Astrocyte of the spinal cord (primary cell): ENCODE data around the gene ATAD3B.

ENCODE experiments used
- DNase-seq: peaks from one replicate; pipeline ENCODE4 v3.0.0; 2011; ENCODE audit warnings: low read depth, low spot score
- H3K4me3 ChIP-seq: 2 replicates; pipeline ENCODE4 v1.5.1; 2011; ENCODE audit warnings: low read depth, mild to moderate bottlenecking, low read length, moderate library complexity
- in situ Hi-C: cut with HindIII; loops from 2 replicates; pipeline ENCODE4 v1.10.0; 2017; ENCODE audit warnings: low sequenced_read_pairs
- TF ChIP-seq, protein P1 (sequence below): IDR thresholded peaks from 2 replicates; pipeline ENCODE4 v1.5.1; 2012; ENCODE audit warnings: low read depth, mild to moderate bottlenecking, low read length, inconsistent platforms

Gene ATAD3B

GRCh38 chr1:1539310-1540089, 67.9 kb downstream of the ATAD3B start:
- TF ChIP-seq, protein P1, sequence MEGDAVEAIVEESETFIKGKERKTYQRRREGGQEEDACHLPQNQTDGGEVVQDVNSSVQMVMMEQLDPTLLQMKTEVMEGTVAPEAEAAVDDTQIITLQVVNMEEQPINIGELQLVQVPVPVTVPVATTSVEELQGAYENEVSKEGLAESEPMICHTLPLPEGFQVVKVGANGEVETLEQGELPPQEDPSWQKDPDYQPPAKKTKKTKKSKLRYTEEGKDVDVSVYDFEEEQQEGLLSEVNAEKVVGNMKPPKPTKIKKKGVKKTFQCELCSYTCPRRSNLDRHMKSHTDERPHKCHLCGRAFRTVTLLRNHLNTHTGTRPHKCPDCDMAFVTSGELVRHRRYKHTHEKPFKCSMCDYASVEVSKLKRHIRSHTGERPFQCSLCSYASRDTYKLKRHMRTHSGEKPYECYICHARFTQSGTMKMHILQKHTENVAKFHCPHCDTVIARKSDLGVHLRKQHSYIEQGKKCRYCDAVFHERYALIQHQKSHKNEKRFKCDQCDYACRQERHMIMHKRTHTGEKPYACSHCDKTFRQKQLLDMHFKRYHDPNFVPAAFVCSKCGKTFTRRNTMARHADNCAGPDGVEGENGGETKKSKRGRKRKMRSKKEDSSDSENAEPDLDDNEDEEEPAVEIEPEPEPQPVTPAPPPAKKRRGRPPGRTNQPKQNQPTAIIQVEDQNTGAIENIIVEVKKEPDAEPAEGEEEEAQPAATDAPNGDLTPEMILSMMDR = no peak
- peak overlapping the region; percentile 51 for H3K4me3 ChIP-seq
- in situ Hi-C loops = no loop called here
- peak; percentile 19 for DNase-seq

GRCh38 chr1:1540090-1540817, 68.7 kb downstream of the ATAD3B start, which contains the start of gene TMEM240:
Gene TMEM240, minus strand, starts transcription at chr1:1540624. Its CDS starts 278 bp downstream, at chr1:1540346.
- TF ChIP-seq, protein P1 = no peak
- H3K4me3 ChIP-seq = peak within 1 kb of the TSS; percentile 51
- in situ Hi-C loops = no loop called here
- peak; percentile 74 for DNase-seq

GRCh38 chr1:1540818-1541628, 69.5 kb downstream of the ATAD3B start:
- peak overlapping the region; percentile 34 for H3K4me3 ChIP-seq
- TF ChIP-seq, protein P1 = no peak
- DNase-seq = no peak
- in situ Hi-C loops = no loop called here

- TF ChIP-seq, protein P1 = no peak
- no peak for DNase-seq
- in situ Hi-C loops = no loop called here
- H3K4me3 ChIP-seq = no peak overlapping the region
Measured at GRCh38 chr1:1541956-1542765, 70.6 kb downstream of the ATAD3B start.

DNA sequence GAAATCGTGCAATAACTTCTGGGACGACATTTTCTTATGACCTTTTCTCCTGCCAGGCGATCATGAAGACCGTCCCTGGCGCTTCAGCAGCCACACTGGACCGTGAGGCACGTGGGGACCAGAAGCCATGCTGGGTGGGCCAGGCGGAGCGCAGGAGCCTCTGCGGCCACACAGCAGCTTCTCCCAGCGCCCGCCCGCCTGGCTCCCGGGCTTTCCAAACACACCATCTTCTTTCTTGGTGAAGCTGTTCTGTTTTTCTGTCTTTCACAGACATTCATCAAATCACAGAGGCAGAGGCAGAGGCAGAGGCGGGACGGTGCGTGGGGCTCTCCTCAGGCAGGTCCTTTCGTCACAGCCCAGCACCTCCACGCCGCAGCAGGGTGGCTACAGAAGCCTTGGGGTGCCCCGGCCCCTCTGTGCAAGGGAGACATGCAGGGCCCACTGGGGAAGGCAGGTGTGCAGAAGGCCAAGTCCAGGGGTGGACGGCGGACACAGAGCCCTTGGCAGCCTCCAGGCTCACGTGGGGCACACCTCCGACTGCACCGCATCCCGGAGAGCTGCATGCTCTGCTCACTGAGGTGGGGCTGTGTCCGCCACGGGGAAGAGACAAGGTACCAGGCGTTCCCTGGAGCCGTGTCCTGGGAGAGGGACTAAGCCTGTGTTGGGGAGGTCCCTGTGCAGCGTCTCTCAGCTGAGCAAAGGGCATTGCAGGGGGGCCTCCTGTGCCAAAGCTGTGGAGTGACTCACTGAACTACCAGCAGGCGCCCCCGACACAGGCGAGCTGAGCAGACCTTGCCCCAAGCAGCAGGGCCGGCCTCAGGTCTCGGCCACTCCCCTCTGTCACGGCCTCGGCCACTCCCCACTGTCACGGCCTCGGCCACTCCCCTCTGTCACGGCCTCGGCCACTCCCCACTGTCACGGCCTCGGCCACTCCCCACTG, 71.5 kb downstream of the ATAD3B start:
- in situ Hi-C loops = no loop called here
- no peak for DNase-seq
- no peak overlapping the region for H3K4me3 ChIP-seq
- TF ChIP-seq, protein P1 = no peak
